Heart left ventricle (tissue), 13 donors: ENCODE results near the gene LEP.

Experiments used
- POLR2A ChIP-seq, 2 donors: fragments of 450-650 bp; IDR thresholded peaks; one replicate each; pipeline ENCODE4 v1.6.1; 2017; ENCODE audit warnings: antibody characterized with exemption in 2 of 2, mild to moderate bottlenecking in 2 of 2, moderate library complexity in 2 of 2
- TF ChIP-seq, protein P1 (sequence below), 12 donors: fragments of 200-600 bp; sonication (generic) in 4 of 12; IDR thresholded peaks; one replicate each; pipeline versions ENCODE4 v1.5.0 to v1.8.0; 2018 to 2022; ENCODE audit warnings: antibody characterized with exemption in 12 of 12, mild to moderate bottlenecking in 5 of 12
- donor health status: ischemic (EF 13 %, LVEDD 7.1; RV severe dilation, severe dysfunction).
- donor health status: DM: no; HTN: yes; CAD: no.
- donor health status: DM: no; HTN: no; CAD: no.
- donor health status: ischemic (EF 25% LVEDD 6.9; RV normal size, moderate dysfunction).
- donor health status: ischemic (EF 25% LVEDD 5.7; RV mildly dilated, moderate dysfunction).
- donor health status: ischemic (EF 35%, LVEDD 5.7; RV mildly dilated, moderate dysfunction).
- donor health status: nonischemic (EF 11% LVEDD 7.7; RV severe dilation, severe dysfunction).
- donor health status: DM: yes; HTN: yes; CAD: no.
- donor health status: PGD.
- donor health status: ischemic (EF 29% LVEDD 5.4; RV normal size, mild dysfunction).
- donor health status: nonischemic (EF 23%, LVEDD 6.1; RV moderate dilation, normal function).

DNA sequence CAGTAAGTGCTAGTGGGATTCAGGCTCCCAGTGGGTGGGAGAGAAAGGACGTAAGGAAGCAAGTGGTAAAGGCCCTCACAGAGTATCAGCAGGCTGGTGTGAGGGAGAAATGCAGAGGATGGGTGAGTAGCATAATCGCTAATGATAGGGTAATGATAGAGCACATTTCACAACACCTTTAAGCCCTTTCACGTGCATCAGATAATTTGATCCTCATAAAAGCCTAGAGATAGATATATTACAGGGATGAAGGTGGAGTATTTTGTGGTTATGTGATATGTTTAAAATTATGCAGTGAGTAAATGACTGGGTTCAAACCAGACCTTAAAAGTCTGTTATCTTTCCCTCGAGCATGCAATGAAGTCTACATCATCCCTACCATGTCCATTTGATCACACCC lies 10.3 kb downstream of the LEP start:
- TF ChIP-seq POLR2A (IDR thresholded peaks at IDR 0.05): no peak
- TF ChIP-seq, protein P1, sequence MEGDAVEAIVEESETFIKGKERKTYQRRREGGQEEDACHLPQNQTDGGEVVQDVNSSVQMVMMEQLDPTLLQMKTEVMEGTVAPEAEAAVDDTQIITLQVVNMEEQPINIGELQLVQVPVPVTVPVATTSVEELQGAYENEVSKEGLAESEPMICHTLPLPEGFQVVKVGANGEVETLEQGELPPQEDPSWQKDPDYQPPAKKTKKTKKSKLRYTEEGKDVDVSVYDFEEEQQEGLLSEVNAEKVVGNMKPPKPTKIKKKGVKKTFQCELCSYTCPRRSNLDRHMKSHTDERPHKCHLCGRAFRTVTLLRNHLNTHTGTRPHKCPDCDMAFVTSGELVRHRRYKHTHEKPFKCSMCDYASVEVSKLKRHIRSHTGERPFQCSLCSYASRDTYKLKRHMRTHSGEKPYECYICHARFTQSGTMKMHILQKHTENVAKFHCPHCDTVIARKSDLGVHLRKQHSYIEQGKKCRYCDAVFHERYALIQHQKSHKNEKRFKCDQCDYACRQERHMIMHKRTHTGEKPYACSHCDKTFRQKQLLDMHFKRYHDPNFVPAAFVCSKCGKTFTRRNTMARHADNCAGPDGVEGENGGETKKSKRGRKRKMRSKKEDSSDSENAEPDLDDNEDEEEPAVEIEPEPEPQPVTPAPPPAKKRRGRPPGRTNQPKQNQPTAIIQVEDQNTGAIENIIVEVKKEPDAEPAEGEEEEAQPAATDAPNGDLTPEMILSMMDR (IDR thresholded peaks at IDR 0.05): no peak
